LHCN-M2 (cell line): ENCODE data around the gene E2F7. TPM values are rescaled to one million over a fixed set of nuclear protein-coding genes. Genes with fewer than 3 reads are reported as not detected.

ENCODE experiments used
- DNase-seq: peaks from one replicate; pipeline ENCODE4 v3.0.0-alpha.2; 2012; ENCODE audit warnings: low read depth
- total RNA-seq: library from RNA; depleted of rRNA; stranded (reverse); fragments of >200 nt; gene quantifications from 2 replicates; pipeline ENCODE4 v1.2.3, GENCODE V29; 2014

E2F7 gene
- total RNA-seq, 1 experiment from 2014 or later, result 20.6 TPM

GRCh38 chr12:77070382-77070781, 5.0 kb upstream of the E2F7 start:
- DNase-seq, result no peak

- DNase-seq, result no peak
These were observed 441 bp downstream of the E2F7 start for GRCh38 chr12:77064896-77065360.

GRCh38 chr12:77062846-77063461, 2.4 kb downstream of the E2F7 start:
- DNase-seq, result peak; percentile 75

- no peak for DNase-seq
These were observed 3.0 kb downstream of the E2F7 start for GRCh38 chr12:77062396-77062795.

- no peak for DNase-seq
These were observed 4.5 kb downstream of the E2F7 start for GRCh38 chr12:77060883-77061240.

- no peak for DNase-seq
These were observed 5.1 kb downstream of the E2F7 start for GRCh38 chr12:77060136-77060882.

- DNase-seq, result peak; percentile 54
These were observed 6.6 kb downstream of the E2F7 start for GRCh38 chr12:77058740-77059139.

GRCh38 chr12:77054851-77055250, 10.5 kb downstream of the E2F7 start:
- DNase-seq, result no peak

GRCh38 chr12:77053259-77053658, 12.1 kb downstream of the E2F7 start:
- DNase-seq, result no peak

GRCh38 chr12:77049767-77050353, 15.5 kb downstream of the E2F7 start:
- DNase-seq, result peak; percentile 65

GRCh38 chr12:77047341-77048109, 17.8 kb downstream of the E2F7 start:
- no peak for DNase-seq

- DNase-seq, result no peak
These were observed 18.9 kb downstream of the E2F7 start for GRCh38 chr12:77046468-77046867.

GRCh38 chr12:77045183-77045582, 20.2 kb downstream of the E2F7 start:
- DNase-seq, result no peak

GRCh38 chr12:77044721-77045120, 20.6 kb downstream of the E2F7 start:
- no peak for DNase-seq

- DNase-seq, result no peak
These were observed 22.5 kb downstream of the E2F7 start for GRCh38 chr12:77042833-77043232.

GRCh38 chr12:77040231-77040630, 25.1 kb downstream of the E2F7 start:
- DNase-seq, result no peak

GRCh38 chr12:77035226-77035625, 30.1 kb downstream of the E2F7 start:
- no peak for DNase-seq

- DNase-seq, result no peak
These were observed 31.5 kb downstream of the E2F7 start for GRCh38 chr12:77033658-77034536.

- peak; percentile 44 for DNase-seq
These were observed 33.0 kb downstream of the E2F7 start for GRCh38 chr12:77032406-77032805.

- peak; percentile 53 for DNase-seq
These were observed 33.6 kb downstream of the E2F7 start for GRCh38 chr12:77031745-77032144.

- DNase-seq, result no peak
These were observed 39.5 kb downstream of the E2F7 start for GRCh38 chr12:77025782-77026314.
